ENCODE measurements around the gene GPR157.

DNA sequence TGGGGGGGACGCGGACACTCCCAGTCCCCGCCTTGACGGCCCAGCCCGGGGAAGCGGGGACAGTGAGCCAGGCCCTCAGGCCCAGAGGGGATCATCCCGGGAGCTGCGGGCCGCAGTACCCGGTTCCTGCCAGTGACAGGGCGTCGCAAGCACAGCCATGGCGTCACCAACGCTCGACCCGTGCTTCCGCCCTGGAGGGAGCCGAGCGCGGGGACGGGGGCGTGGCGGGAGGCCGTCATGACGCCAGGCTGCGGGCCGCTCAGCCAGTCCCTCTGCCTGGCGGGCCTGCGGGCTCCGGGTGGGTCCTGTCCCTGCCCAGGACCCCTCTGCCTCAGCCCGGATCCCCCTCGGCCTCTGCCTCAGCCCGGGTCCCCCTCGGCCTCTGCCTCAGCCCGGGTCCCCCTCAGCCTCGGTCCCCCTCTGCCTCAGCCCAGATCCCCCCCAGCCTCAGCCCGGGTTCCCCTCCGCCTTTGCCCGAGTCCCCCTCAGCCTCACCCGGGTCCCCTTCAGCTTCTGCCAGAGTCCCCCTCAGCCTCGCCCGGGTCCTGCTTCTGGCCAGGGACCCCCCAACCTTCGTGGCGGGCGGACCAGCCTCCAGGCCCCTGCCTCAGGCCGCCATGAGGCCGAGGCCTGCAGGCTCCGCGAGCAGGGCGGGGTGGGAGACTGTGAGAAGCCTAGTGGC, 57.2 kb downstream of the GPR157 start:
- no peak for TF ChIP-seq POLR2AphosphoS5 (IDR thresholded peaks at IDR 0.05; ENCODE audit: low read depth, low read length)
- no peak for TF ChIP-seq REST (IDR thresholded peaks at IDR 0.05; ENCODE audit: insufficient read depth in 1 of 2, low read depth in 2 of 2, low read length in 2 of 2)
- no peak for TF ChIP-seq SIN3A (IDR thresholded peaks at IDR 0.05; ENCODE audit: borderline replicate concordance, insufficient read depth, low read length)
- TF ChIP-seq TAF1 (IDR thresholded peaks at IDR 0.05; ENCODE audit: borderline replicate concordance, insufficient read depth, low read length): no peak
- no peak for TF ChIP-seq FOXP2 (optimal IDR thresholded peaks at IDR 0.05; ENCODE audit: borderline replicate concordance, extremely low read depth, extremely low read length, insufficient read depth)

Data from PFSK-1 (cell line).